ENCODE results near the gene BFAR.
"Not testable (repeated sequence)": the region's sequence is repeated elsewhere in the genome, so short reads cannot be mapped to it uniquely, and the experiment has no call there.

BFAR gene

GRCh38 chr16:14672403-14672971 lies 39.7 kb downstream of the BFAR start:
- TF ChIP-seq, protein P1, sequence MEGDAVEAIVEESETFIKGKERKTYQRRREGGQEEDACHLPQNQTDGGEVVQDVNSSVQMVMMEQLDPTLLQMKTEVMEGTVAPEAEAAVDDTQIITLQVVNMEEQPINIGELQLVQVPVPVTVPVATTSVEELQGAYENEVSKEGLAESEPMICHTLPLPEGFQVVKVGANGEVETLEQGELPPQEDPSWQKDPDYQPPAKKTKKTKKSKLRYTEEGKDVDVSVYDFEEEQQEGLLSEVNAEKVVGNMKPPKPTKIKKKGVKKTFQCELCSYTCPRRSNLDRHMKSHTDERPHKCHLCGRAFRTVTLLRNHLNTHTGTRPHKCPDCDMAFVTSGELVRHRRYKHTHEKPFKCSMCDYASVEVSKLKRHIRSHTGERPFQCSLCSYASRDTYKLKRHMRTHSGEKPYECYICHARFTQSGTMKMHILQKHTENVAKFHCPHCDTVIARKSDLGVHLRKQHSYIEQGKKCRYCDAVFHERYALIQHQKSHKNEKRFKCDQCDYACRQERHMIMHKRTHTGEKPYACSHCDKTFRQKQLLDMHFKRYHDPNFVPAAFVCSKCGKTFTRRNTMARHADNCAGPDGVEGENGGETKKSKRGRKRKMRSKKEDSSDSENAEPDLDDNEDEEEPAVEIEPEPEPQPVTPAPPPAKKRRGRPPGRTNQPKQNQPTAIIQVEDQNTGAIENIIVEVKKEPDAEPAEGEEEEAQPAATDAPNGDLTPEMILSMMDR (conservative IDR thresholded peaks at IDR 0.05; ENCODE audit: control insufficient read depth, insufficient read depth, low read depth, low read length): no peak
- H3K4me3 ChIP-seq (ENCODE audit: control insufficient read depth, low read depth, low read length): no peak overlapping the region
- DNase-seq (ENCODE audit: low read depth): no peak

DNA sequence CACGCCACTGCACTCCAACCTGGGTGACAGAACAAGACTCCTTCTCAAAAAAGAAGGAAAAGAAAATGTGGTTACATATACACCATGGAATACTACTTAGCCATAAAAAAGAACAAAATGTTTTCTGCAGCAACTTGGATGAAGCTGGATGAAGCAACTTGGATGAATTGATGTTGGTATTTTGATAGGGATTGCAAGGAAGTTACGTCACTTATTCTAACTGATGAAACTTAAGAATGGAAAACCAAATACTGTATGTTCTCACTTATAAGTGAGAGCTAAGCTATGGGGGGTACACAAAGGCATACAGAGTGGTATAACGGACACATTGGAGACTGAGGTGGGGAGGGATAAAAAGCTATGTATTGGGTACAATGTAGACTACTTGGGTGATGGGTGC lies 43.9 kb downstream of the BFAR start:
- H3K4me3 ChIP-seq (ENCODE audit: control insufficient read depth, low read depth, low read length): no peak overlapping the region
- TF ChIP-seq, protein P1 (conservative IDR thresholded peaks at IDR 0.05; ENCODE audit: control insufficient read depth, insufficient read depth, low read depth, low read length): no peak
- DNase-seq (ENCODE audit: low read depth): no peak

GRCh38 chr16:14677627-14678026 lies 44.9 kb downstream of the BFAR start:
- no peak for DNase-seq (ENCODE audit: low read depth)
- TF ChIP-seq, protein P1 (conservative IDR thresholded peaks at IDR 0.05; ENCODE audit: control insufficient read depth, insufficient read depth, low read depth, low read length): no peak
- no peak overlapping the region for H3K4me3 ChIP-seq (ENCODE audit: control insufficient read depth, low read depth, low read length)

DNA sequence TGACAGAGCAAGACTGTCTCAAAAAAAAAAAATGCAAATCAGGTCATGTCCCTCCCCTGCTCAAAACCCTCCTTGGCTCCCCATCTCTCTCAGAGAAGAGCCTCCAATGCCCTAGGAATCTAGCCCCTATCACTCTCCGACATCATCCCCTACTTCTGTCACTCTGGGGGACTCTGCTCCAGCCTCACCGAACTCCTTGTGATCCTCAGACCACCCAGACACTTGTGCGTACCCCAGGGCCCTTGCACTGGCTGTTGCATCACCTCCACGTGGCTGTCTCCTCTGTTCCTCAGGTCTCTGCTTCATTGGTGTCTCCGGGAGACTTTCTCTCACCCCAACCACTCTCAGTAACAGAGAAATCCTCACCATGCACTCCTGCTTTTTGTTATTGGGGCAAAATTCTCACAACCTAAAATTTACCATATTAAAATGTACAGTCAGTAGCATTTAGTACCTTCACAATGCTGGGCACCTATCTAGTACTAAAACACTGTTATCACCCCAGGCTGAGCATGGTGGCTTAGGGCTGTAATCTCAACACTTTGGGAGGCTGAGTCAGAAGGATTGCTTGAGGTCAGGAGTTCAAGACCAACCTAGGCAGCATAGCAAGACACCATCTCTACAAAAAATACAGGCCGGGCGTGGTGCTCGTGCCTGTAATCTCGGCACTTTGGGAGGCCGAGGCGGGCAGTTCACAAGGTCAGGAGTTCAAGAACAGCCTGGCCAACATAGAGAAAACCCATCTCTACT lies 46.2 kb downstream of the BFAR start:
- no peak overlapping the region for H3K4me3 ChIP-seq (ENCODE audit: control insufficient read depth, low read depth, low read length)
- no peak for DNase-seq (ENCODE audit: low read depth)
- TF ChIP-seq, protein P1 (conservative IDR thresholded peaks at IDR 0.05; ENCODE audit: control insufficient read depth, insufficient read depth, low read depth, low read length): no peak

GRCh38 chr16:14680396-14680795 lies 47.6 kb downstream of the BFAR start:
- H3K4me3 ChIP-seq (ENCODE audit: control insufficient read depth, low read depth, low read length); DNase-seq (ENCODE audit: low read depth): not testable (repeated sequence)

DNA sequence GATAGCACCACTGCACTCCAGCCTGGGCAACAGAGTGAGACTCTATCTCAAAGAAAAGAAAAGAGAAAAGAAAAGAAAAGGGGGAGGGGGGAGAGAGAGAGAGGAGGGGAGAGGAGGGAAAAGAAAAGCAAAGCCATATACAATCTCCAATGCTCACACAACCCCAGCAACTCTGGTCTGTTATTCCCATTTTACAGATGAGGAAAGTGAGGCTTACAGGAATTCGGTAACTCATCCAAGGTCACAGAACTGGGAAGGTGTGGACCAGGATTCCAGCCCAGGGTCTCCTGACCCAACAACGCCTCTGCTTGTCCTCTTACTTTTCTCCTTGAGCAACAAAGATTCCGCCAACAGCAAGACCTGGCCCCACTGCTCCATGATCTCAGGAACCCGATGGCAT lies 48.4 kb downstream of the BFAR start:
- TF ChIP-seq, protein P1 (conservative IDR thresholded peaks at IDR 0.05; ENCODE audit: control insufficient read depth, insufficient read depth, low read depth, low read length): no peak
- H3K4me3 ChIP-seq (ENCODE audit: control insufficient read depth, low read depth, low read length): no peak overlapping the region
- no peak for DNase-seq (ENCODE audit: low read depth)

DNA sequence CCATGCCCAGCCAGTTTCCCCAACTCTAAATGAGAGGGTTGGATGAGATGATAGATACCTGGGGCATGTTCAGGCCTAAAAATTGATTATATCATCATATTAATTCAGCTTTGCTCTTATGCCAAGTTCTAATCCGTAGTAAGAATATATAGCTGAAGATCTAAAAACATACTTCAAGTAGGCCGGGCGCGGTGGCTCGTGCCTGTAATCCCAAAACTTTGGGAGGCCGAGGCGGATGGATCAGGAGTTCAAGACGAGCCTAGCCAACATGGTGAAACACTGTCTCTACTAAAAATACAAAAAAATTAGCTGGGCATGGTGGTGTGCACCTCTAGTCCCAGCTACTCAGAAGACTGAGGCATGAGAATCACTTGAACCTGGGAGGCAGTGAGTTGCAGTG lies 49.4 kb downstream of the BFAR start:
- no peak overlapping the region for H3K4me3 ChIP-seq (ENCODE audit: control insufficient read depth, low read depth, low read length)
- no peak for DNase-seq (ENCODE audit: low read depth)
- TF ChIP-seq, protein P1 (conservative IDR thresholded peaks at IDR 0.05; ENCODE audit: control insufficient read depth, insufficient read depth, low read depth, low read length): no peak

- DNase-seq (ENCODE audit: low read depth); H3K4me3 ChIP-seq (ENCODE audit: control insufficient read depth, low read depth, low read length): not testable (repeated sequence)
These were observed 53.4 kb downstream of the BFAR start for GRCh38 chr16:14685870-14686793.

DNA sequence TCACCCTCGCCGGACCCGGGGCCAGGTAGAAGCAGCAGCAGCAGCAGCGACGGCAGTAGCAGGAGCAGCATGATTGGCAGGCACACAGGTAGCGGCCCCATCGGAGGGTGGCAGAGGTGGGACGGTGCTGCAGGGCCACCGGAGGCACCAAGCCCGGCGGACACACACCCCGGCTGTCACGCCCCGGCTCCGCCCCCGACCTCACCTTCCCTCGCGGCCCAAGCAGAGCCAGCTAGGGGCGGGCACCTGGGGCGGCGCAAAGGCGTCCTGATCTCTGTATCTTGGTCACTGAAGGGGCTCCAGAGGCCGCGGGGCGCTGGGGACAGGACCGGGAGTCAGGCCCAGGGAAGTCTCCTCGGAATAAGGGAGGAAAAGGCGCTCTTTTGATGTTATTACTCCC lies 61.4 kb downstream of the BFAR start, which contains the start of gene PLA2G10:
PLA2G10 (minus strand) TSS at position 180 of the 400 bp plus-strand sequence; CDS start at position 101, 79 bp downstream.
- not testable (repeated sequence) for H3K4me3 ChIP-seq (ENCODE audit: control insufficient read depth, low read depth, low read length)

DNA sequence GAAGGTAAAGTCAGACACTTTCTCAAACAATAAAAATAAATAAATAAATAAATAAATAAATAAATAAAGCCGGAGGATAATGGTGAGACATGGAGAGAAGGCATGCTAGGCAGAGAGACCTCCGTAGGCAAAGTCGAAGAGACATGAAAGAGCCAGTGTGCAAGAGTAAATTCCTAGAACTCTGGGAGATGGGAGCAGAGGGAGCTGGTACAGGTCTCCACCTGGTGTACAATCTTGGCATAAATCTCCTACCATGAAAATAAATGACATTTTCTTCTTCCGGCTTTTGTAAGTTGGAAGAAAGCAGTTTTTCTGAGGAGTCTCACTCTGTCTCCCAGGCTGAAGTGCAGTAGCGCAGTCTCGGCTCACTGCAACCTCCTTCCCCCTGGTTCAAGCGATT lies 69.1 kb downstream of the BFAR start:
- not testable (repeated sequence) for H3K4me3 ChIP-seq (ENCODE audit: control insufficient read depth, low read depth, low read length); DNase-seq (ENCODE audit: low read depth)

More for the DNA sequence above, 61.4 kb downstream of the BFAR start, which contains the start of gene PLA2G10:
- DNase-seq (ENCODE audit: low read depth): not testable (repeated sequence)
